T-helper 1 cell treated with Interleukin-12 subunit alpha and Interleukin-12 subunit beta and Interleukin-4 antibody, amounts not matched to agents 30 μg/mL and 1 μg/mL, for 36 hours (primary cell): ENCODE results near the gene TPCN1.

Source experiments
- H3K27ac Mint-ChIP-seq: one replicate; pipeline ENCODE4 v1.8.0; 2021; ENCODE audit warnings: mild to moderate bottlenecking, mixed read lengths
- H3K27me3 Mint-ChIP-seq: one replicate; pipeline ENCODE4 v1.8.0; 2021; ENCODE audit warnings: low read depth, mixed read lengths
- H3K36me3 Mint-ChIP-seq: one replicate; pipeline ENCODE4 v1.8.0; 2021; ENCODE audit warnings: low read depth, mixed read lengths
- H3K4me1 Mint-ChIP-seq: one replicate; pipeline ENCODE4 v1.8.0; 2021; ENCODE audit warnings: low read depth, mixed read lengths
- H3K4me3 Mint-ChIP-seq: one replicate; pipeline ENCODE4 v1.8.0; 2021; ENCODE audit warnings: mild to moderate bottlenecking, moderate library complexity, mixed read lengths
- H3K9me3 Mint-ChIP-seq: one replicate; pipeline ENCODE4 v1.8.0; 2021; ENCODE audit warnings: mixed read lengths

The TPCN1 gene

DNA sequence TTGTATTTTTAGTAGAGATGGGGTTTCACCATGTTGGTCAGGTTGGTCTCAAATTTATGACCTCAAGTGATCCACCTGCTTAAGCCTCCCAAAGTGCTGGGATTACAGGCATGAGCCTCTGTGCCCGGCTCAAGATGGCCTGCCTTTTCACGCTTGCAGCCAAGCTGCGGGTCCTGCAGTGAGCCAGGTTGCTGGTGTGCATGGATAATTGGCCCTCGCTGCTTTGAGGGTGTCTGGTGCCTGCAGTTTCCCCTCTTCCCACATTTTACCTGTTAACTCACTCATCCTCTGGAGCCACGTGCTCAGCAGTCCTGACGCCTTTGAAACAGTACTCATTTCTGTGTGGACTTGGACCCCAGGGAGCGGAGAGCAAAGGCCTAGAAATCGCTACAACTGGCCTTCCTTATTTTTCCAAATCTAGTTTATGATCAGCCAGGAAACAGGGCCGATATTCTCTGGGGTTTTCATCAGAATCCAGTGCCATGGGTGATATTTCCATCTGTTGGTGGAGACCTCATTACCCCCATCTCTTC is 42.2 kb downstream of the TPCN1 start:
- H3K4me3 Mint-ChIP-seq, result no peak overlapping the region
- H3K9me3 Mint-ChIP-seq, result no peaks in the 10 kb centered on the region
- peaks cover 41% of the 10 kb centered on the region for H3K36me3 Mint-ChIP-seq
- peaks cover 43% of the 10 kb centered on the region for H3K4me1 Mint-ChIP-seq
- H3K27ac Mint-ChIP-seq, result peak overlapping the region; percentile 57
- no peaks in the 10 kb centered on the region for H3K27me3 Mint-ChIP-seq

- Mint-ChIP-seq H3K27me3 (no peaks in the 10 kb centered on the region), H3K36me3 (peaks cover 35% of the 10 kb centered on the region), H3K27ac (no peak overlapping the region), H3K4me3 (no peak overlapping the region), H3K9me3 (no peaks in the 10 kb centered on the region), H3K4me1 (peaks cover 27% of the 10 kb centered on the region)
These were observed 45.0 kb downstream of the TPCN1 start for GRCh38 chr12:113266106-113266895.

DNA sequence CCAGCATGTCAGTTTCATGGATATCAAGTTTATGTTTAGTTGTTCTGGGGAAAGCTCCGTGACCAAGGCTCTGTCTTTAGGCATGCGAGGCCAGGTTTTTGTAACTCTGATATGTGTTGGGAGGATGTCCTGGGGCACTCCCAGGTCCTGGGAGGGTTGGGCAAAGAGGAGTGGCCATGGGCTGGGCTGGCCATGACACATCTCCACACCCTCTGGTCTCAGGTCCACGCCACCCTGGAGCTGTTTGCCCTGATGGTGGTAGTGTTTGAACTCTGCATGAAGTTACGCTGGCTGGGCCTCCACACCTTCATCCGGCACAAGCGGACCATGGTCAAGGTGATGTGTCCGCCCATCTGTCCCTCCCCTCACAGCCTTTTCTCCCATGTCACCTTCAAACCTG is 46.4 kb downstream of the TPCN1 start:
- H3K4me1 Mint-ChIP-seq, result peaks cover 22% of the 10 kb centered on the region
- no peaks in the 10 kb centered on the region for H3K9me3 Mint-ChIP-seq
- H3K27me3 Mint-ChIP-seq, result no peaks in the 10 kb centered on the region
- no peak overlapping the region for H3K27ac Mint-ChIP-seq
- peaks cover 37% of the 10 kb centered on the region for H3K36me3 Mint-ChIP-seq
- no peak overlapping the region for H3K4me3 Mint-ChIP-seq

- Mint-ChIP-seq H3K9me3 (no peaks in the 10 kb centered on the region), H3K4me1 (peaks cover 19% of the 10 kb centered on the region)
These were observed 46.9 kb downstream of the TPCN1 start for GRCh38 chr12:113268136-113268535.

DNA sequence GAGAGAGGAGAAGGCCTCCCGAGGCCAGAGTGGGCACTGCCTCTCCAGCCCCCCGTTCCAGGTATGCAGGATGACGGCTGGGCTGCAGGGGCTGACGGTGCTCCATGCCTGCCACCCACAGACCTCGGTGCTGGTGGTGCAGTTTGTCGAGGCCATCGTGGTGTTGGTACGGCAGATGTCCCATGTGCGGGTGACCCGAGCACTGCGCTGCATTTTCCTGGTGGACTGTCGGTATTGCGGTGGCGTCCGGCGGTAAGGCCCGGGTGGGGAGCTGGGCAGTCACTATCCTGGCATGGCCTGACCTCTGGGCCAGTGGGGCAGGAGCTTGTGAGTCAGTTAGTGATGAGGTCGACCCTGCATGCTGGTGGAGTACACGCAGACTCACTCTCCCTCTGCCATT is 47.4 kb downstream of the TPCN1 start:
- no peak overlapping the region for H3K4me3 Mint-ChIP-seq
- H3K9me3 Mint-ChIP-seq, result no peaks in the 10 kb centered on the region
- no peaks in the 10 kb centered on the region for H3K27me3 Mint-ChIP-seq

More at GRCh38 chr12:113268136-113268535, 46.9 kb downstream of the TPCN1 start:
- no peak overlapping the region for H3K4me3 Mint-ChIP-seq
- H3K27ac Mint-ChIP-seq, result no peak overlapping the region
- peaks cover 37% of the 10 kb centered on the region for H3K36me3 Mint-ChIP-seq
- no peaks in the 10 kb centered on the region for H3K27me3 Mint-ChIP-seq

GRCh38 chr12:113269257-113269943 is 48.1 kb downstream of the TPCN1 start:
- no peaks in the 10 kb centered on the region for H3K27me3 Mint-ChIP-seq

More for the DNA sequence above, 47.4 kb downstream of the TPCN1 start:
- H3K4me1 Mint-ChIP-seq, result peaks cover 16% of the 10 kb centered on the region
- H3K27ac Mint-ChIP-seq, result no peak overlapping the region
- peaks cover 39% of the 10 kb centered on the region for H3K36me3 Mint-ChIP-seq

GRCh38 chr12:113270709-113271009 is 49.4 kb downstream of the TPCN1 start:
- Mint-ChIP-seq H3K36me3 (peaks cover 34% of the 10 kb centered on the region), H3K4me3 (no peak overlapping the region), H3K27me3 (no peaks in the 10 kb centered on the region), H3K9me3 (no peaks in the 10 kb centered on the region), H3K27ac (no peak overlapping the region), H3K4me1 (peaks cover 7% of the 10 kb centered on the region)

More at GRCh38 chr12:113269257-113269943, 48.1 kb downstream of the TPCN1 start:
- no peak overlapping the region for H3K4me3 Mint-ChIP-seq
- H3K36me3 Mint-ChIP-seq, result peaks cover 36% of the 10 kb centered on the region
- no peak overlapping the region for H3K27ac Mint-ChIP-seq
- H3K4me1 Mint-ChIP-seq, result peaks cover 9% of the 10 kb centered on the region
- H3K9me3 Mint-ChIP-seq, result no peaks in the 10 kb centered on the region

GRCh38 chr12:113271466-113271852 is 50.2 kb downstream of the TPCN1 start:
- Mint-ChIP-seq H3K27ac (no peak overlapping the region), H3K4me3 (no peak overlapping the region), H3K36me3 (peaks cover 28% of the 10 kb centered on the region), H3K27me3 (no peaks in the 10 kb centered on the region), H3K9me3 (no peaks in the 10 kb centered on the region), H3K4me1 (peaks cover 7% of the 10 kb centered on the region)

GRCh38 chr12:113271853-113272561 is 50.7 kb downstream of the TPCN1 start:
- peaks cover 7% of the 10 kb centered on the region for H3K4me1 Mint-ChIP-seq
- H3K27ac Mint-ChIP-seq, result no peak overlapping the region
- no peak overlapping the region for H3K4me3 Mint-ChIP-seq
- no peaks in the 10 kb centered on the region for H3K27me3 Mint-ChIP-seq
- peaks cover 25% of the 10 kb centered on the region for H3K36me3 Mint-ChIP-seq
- H3K9me3 Mint-ChIP-seq, result no peaks in the 10 kb centered on the region

GRCh38 chr12:113273053-113273725 is 51.9 kb downstream of the TPCN1 start:
- H3K27me3 Mint-ChIP-seq, result no peaks in the 10 kb centered on the region

GRCh38 chr12:113274848-113275247 is 53.6 kb downstream of the TPCN1 start:
- no peaks in the 10 kb centered on the region for H3K27me3 Mint-ChIP-seq
- H3K27ac Mint-ChIP-seq, result no peak overlapping the region
- no peaks in the 10 kb centered on the region for H3K9me3 Mint-ChIP-seq
- H3K36me3 Mint-ChIP-seq, result peaks cover 31% of the 10 kb centered on the region
- H3K4me3 Mint-ChIP-seq, result no peak overlapping the region
- H3K4me1 Mint-ChIP-seq, result peaks cover 12% of the 10 kb centered on the region

More at GRCh38 chr12:113273053-113273725, 51.9 kb downstream of the TPCN1 start:
- peaks cover 7% of the 10 kb centered on the region for H3K4me1 Mint-ChIP-seq
- no peaks in the 10 kb centered on the region for H3K9me3 Mint-ChIP-seq
- peaks cover 26% of the 10 kb centered on the region for H3K36me3 Mint-ChIP-seq
- H3K4me3 Mint-ChIP-seq, result no peak overlapping the region
- no peak overlapping the region for H3K27ac Mint-ChIP-seq

GRCh38 chr12:113276306-113276705 is 55.0 kb downstream of the TPCN1 start:
- H3K36me3 Mint-ChIP-seq, result peaks cover 30% of the 10 kb centered on the region
- H3K9me3 Mint-ChIP-seq, result no peaks in the 10 kb centered on the region
- H3K27ac Mint-ChIP-seq, result no peak overlapping the region
- H3K4me3 Mint-ChIP-seq, result no peak overlapping the region
- peaks cover 16% of the 10 kb centered on the region for H3K4me1 Mint-ChIP-seq
- H3K27me3 Mint-ChIP-seq, result no peaks in the 10 kb centered on the region

DNA sequence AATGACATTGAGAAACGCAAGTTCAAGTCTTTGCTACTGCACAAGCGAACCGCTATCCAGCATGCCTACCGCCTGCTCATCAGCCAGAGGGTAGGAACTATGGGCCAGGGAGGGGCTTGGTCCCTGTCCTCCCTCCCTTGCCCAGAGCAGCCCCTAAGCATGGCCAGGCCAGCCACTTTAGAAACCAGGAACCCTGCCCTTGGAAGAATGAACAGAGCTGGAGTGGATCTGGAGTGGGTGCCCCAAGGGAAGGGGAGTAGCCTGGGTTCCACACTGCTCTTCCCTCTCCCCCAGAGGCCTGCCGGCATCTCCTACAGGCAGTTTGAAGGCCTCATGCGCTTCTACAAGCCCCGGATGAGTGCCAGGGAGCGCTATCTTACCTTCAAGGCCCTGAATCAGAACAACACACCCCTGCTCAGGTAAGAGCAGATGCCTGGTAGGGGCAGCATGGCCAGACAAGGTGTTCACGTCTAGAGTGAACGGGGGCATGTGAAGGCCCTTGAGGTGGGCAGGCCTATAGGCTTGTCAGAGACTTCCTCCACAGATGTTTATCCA is 55.8 kb downstream of the TPCN1 start:
- H3K36me3 Mint-ChIP-seq, result peaks cover 26% of the 10 kb centered on the region
- no peaks in the 10 kb centered on the region for H3K9me3 Mint-ChIP-seq
- H3K27me3 Mint-ChIP-seq, result no peaks in the 10 kb centered on the region
- H3K4me1 Mint-ChIP-seq, result peaks cover 12% of the 10 kb centered on the region
- no peak overlapping the region for H3K4me3 Mint-ChIP-seq
- H3K27ac Mint-ChIP-seq, result no peak overlapping the region

DNA sequence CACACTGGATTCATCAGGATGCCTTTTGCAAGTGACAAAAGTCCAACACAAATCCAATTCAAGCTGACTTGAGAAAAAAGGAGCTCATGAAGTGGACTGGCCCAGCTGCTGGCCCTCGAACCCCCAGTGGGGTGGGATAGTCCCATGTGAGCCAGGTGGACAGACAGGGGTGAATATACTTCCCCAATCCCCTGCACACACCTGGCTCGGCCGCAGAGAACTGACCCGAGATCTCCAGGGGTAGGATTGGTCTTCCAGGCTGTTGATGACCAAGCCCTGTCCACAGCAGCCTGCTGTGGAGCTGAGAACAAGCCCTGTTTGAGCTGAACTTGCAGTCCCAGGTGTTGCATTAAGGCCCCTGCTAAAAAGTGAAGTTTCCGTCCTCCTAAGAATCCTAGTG is 56.2 kb downstream of the TPCN1 start:
- Mint-ChIP-seq H3K36me3 (peaks cover 23% of the 10 kb centered on the region), H3K4me3 (no peak overlapping the region), H3K27ac (no peak overlapping the region), H3K9me3 (no peaks in the 10 kb centered on the region), H3K4me1 (peaks cover 11% of the 10 kb centered on the region), H3K27me3 (no peaks in the 10 kb centered on the region)
